ENCODE results near the gene SDC4.

Gene SDC4

GRCh38 chr20:45370571-45371160 is 22.4 kb upstream of the SDC4 start:
- no peak for TF ChIP-seq CTCF (conservative IDR thresholded peaks at IDR 0.05)
- H3K27ac ChIP-seq: no peak overlapping the region

DNA sequence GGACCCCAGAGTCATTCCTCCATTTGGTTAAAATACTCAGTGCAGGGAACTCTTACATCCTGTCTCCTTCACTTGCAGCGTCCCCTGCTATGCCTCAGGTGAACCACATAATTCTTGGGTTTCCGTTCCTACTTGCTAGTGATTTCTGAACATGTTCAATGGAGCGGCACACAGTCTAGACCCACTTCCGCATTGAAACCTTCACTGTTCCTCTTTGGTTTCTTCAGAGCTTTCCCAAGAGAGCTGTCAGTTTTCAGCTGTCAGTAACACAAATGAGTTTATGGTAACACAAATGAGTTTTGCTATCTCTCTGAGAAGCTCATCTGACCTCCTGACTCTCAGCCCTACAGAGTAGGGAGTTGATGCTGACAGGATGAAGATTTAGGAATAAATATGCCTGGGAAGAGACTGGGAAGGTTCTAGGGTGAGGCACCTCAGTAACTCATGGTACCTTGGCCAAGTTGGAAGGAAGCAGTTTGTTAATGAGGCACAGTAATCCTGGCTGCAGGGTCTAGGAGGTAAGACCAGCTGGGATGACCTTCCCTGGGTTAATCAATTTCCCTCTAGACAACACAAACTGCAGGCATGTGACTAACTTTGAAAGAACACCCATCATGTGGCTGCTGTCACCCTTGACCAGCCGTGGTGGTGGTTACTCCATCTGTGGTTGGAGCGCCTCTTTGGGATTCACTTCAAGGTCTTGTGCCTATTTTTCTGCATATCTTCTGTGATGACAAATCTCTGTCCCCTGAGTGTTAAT is 20.2 kb upstream of the SDC4 start:
- H3K27ac ChIP-seq: no peak overlapping the region
- TF ChIP-seq CTCF (conservative IDR thresholded peaks at IDR 0.05): no peak

DNA sequence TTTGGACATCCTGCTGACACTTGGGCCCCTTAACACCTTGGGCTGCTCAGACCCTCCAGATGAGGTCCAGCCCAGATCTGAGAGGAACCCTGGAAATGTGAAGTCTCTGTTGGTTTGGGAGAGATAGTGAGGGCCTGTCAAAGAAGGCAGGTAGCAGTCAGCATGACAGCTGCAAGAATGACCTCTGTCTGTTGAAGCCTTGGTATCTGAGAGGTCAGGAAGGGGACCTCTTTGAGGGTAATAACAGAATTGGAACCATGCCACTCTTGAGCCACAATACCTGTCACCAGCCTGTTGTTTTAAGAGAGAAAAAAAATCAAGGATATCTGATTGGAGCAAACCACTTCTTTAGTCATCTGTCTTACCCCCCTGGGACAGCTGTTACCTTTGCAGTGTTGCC is 18.9 kb upstream of the SDC4 start:
- no peak for TF ChIP-seq CTCF (conservative IDR thresholded peaks at IDR 0.05)
- no peak overlapping the region for H3K27ac ChIP-seq

- no peak overlapping the region for H3K27ac ChIP-seq
- TF ChIP-seq CTCF (conservative IDR thresholded peaks at IDR 0.05): no peak
Observed at GRCh38 chr20:45366631-45367030, 18.4 kb upstream of the SDC4 start.

DNA sequence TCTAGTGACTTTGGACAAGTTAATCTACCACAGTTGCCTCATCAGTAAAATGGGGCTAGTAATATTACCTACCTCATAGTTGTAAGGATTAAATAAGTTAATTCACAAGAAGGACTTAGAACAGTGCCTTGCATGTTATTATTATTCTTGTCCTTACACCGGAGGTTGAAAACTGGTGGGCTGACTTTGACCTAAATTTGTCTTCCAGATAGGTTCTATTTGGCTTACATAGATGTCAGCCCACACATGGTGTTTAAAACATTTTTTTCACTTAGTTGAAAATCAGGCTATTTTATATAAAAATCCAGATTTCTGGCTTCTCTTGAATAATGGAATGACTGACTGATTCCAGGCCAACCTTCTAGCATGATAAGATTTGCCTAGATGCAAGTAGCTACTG is 18.0 kb upstream of the SDC4 start:
- no peak overlapping the region for H3K27ac ChIP-seq
- no peak for TF ChIP-seq CTCF (conservative IDR thresholded peaks at IDR 0.05)

- TF ChIP-seq CTCF (conservative IDR thresholded peaks at IDR 0.05): no peak
- no peak overlapping the region for H3K27ac ChIP-seq
Observed at GRCh38 chr20:45365444-45365970, 17.3 kb upstream of the SDC4 start.

- no peak for TF ChIP-seq CTCF (conservative IDR thresholded peaks at IDR 0.05)
- peak overlapping the region; percentile 96 for H3K27ac ChIP-seq
Observed at GRCh38 chr20:45363611-45364492, 15.6 kb upstream of the SDC4 start.
